Brain pericyte (primary cell): ENCODE data around the gene PDZD2.

ENCODE experiments used
- DNase-seq: peaks from one replicate; pipeline ENCODE4 v3.0.0-alpha.2; 2012; ENCODE audit warnings: low read depth, low spot score

The PDZD2 gene

GRCh38 chr5:31819926-31820516, 181.1 kb downstream of the PDZD2 start:
- no peak for DNase-seq

- DNase-seq = no peak
Measured at GRCh38 chr5:31823472-31823871, 184.5 kb downstream of the PDZD2 start.

DNA sequence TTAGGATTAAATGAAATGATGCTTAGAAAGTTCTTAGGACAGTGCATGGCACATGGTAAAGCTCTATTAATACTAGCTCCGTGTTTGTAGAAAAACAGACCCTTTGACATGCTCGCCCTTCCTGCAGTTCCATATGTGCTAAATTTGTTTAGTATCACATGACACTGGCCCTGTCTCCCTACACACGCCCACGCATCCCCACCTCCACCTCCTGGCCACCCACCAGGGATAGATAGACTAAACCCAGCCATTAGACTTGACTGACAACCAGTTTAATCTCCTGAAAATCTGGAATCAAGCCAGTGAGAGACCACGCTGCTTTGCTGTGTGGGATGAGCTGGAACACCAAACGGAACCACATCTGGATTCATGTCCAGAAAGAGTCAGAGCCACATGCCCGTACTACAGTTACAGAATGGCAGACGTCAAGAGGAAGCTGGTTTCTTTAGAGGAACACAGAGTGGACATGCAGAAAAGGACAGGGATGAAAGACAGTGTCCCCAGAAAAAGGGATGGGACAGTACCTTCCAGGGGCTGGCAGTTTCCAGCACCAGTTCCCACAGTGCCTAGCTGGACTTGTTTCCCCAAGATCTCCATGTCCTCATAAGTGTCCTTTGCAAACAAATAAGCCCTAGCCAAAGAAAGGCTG, 186.1 kb downstream of the PDZD2 start:
- DNase-seq = no peak

DNA sequence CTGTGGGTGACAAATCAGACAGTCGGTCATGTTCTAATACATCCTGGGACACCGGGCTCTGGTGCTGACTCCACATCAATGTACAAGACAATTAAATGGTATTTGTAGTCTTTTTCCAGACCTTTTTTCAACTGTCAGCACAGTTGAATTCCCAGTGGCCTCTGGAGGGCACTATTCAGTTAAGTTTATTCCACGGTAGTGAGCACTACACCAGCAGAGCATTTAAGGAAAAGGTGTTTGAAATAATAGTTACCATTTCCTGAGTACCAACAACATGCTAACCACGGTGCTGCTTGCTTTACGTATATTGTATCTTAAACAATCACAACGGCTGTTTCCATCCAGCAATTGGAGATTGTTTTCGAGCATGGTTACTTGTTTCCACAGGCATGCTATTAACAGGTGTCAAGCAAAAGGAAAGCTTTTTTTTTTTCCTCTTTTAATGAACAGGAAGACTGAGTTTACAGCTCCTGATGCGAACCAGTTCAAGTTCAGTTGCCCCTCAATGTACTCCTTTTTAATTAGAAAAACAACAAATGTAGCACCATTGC, 186.7 kb downstream of the PDZD2 start:
- DNase-seq = peak; percentile 30

DNA sequence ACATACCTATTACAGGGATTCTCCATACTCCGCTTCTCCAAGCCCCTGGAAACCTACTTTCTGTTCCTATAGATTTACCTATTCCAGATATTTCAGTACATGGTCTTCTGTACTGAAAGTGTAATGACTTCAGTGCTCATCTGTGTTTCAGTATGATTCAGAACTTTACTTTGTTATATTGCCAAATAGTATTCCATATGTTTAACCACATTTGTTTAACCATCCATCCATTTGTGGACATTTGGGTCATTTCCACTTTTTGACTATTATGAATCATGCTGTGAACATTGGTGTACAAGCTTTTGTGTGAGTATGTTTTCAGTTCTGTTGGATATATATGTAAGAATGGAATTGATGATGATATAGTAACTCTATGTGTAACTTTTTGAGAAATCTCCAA, 188.9 kb downstream of the PDZD2 start:
- no peak for DNase-seq

DNA sequence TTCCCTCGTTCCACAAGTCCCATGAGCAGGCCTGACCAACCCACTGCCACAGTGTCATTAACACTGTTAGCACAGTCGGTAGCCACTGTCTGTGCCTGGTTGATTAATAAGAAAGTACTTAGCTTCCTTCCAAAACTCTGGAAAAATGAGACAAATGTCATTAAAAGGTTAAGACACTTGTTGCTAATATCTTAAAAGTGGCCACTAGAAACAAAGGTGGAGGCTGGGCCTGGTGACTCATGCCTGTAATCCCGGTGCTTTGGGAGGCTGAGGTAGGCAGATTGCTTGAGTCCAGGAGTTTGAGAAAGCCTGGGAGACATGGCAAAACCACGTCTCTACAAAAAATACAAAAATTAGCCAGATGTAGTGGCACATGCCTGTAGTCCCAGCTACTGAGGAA, 194.0 kb downstream of the PDZD2 start:
- DNase-seq = no peak

GRCh38 chr5:31833710-31834109, 194.8 kb downstream of the PDZD2 start:
- no peak for DNase-seq

DNA sequence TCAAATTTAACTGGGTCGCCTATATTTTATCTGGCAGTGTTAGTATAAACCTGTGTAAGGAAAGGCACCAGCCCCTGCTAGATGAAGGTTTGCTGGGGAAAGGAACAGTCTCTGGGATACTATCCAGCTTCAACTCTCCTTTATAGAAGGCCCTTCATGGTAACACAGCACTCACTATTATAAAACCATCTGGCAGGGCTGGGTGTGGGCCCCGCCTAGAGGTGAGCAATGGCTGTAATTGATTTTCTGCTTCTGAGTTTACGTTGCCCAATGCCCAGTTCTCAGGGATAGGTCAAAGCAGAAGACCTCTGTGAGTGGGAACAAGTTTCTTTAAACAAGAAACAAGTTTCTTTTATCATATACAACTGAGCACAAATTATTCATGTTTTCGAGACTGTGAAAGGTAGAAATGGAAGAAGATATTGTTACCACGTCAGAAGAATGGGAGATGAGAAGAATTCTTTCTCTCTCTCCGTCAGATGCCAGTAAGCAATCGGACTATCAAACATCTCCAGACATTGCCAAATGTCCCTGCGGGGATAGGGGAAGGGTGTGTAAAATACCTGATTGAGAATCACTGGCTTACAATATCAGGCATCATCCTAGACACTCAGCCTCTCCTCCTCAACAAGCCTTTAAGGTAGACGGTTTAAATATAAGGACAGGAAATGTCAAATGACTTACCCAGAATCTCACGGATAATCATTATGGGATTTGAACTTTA, 205.9 kb downstream of the PDZD2 start:
- no peak for DNase-seq

DNA sequence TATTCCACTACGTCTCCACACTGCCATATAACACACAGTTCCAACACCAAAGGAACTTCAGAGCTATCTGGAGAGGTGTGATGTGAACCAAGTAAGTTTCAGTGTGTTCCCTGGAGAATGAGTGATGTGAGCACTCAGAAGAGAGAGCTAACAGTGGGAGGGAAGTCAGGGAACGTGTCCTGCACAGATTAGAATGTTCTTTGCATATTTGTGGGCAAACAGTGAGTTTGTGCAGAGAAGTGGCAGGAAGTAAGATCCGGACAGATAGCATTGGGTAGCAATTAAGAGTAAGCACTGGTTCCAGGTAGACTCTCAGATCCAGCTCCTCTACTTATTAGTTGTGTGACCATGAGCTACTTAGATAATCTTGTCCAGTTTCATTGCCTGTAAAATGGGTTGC, 206.4 kb downstream of the PDZD2 start:
- no peak for DNase-seq

DNA sequence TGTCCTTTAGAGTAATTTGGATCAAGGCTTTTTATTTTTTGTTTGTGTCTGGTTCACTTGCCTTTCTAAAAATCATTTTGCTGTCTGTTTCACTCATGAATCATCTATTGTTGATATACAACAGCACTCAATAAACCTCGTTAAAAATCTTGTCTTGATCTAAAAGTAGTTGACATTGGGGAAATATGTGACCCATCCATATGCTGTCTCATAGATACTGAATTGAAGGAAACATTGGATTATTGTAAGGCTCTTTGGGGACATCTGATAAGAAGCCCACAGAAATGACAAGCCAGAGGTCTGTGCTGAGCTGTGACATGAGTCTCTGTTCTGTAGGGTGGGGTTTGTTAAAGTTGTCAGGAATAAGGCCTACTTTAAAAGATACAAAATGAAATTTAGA, 208.0 kb downstream of the PDZD2 start:
- no peak for DNase-seq

DNA sequence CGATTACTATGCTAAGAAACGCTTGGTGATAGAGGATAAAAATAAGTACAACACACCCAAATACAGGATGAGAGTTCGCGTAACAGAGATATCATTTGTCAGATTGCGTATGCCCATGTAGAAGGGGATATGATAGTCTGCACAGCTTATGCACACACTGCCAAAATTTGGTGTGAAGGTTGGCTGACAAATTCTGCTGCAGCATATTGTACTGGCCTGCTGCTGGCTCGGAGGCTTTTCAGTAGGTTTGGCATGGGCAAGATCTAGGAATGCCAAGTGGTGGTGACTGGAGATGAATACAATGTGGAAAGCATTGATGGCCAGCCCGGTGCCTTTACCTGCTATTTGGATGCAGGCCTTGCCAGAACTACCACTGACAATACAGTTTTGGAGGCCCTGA, 208.4 kb downstream of the PDZD2 start:
- DNase-seq = no peak

GRCh38 chr5:31850981-31851689, 212.2 kb downstream of the PDZD2 start:
- no peak for DNase-seq

GRCh38 chr5:31853398-31854135, 214.6 kb downstream of the PDZD2 start:
- no peak for DNase-seq

GRCh38 chr5:31854181-31855133, 215.5 kb downstream of the PDZD2 start:
- DNase-seq = no peak

DNA sequence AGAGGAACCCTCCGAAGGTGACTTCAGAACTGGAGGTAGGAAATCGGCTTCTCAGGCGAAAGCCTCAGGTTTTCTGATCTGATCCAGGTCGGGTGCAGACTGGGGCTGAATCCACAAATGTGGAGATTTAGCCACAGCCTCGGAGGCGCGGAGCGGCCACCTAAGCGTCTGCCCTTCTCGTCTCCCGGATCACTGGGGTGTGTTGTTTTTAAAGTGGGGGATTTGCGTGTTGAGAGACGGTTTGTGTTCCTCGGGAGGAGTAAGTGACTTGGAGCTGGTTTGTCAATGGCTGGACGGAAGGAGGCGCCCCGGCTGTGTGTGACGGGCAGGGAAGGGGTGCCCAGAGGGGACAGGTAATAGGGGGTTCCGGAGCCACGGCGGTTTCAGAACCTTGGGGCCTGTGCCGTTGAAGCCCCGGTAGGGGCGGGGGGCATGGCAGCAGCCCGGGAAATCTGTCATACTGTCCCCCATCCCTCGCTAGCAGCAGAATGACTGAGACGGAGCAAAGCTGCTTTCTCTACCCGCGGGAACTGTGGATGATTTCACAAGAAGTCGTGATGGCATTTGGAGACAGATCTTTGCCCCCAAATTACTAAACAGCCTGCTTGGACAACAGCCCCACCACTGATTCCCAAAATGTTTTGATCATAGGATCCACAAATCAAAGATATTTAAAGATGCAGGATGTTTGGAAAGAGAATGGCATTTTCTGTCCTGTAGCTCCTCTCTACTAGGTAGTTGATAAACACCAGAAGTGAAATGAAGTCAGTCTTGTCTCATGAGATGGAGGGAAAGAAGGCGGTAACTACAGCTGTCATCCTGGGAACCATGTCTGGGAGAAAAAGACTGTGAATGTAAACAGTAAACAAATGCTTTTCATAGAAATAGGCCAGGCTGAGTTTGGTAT, 216.5 kb downstream of the PDZD2 start:
- no peak for DNase-seq

DNA sequence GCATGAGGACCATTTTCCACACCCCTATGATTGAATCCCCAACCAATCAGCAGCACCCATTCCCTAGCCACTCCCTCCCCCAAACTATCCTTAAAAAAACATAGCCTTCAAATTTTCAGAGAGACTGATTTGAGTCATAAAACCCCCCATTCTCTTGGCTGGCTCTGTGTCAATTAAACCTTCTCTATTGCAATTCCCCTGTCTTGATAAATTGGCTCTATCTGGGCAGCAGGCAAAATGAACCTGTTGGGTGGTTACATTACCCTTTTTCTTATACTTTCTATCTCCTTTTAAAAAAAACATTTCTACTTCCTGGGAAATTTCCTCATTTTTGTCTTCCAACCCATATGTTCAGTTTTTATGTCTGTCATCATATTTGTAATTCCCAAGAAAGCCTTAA, 220.2 kb downstream of the PDZD2 start:
- no peak for DNase-seq

DNA sequence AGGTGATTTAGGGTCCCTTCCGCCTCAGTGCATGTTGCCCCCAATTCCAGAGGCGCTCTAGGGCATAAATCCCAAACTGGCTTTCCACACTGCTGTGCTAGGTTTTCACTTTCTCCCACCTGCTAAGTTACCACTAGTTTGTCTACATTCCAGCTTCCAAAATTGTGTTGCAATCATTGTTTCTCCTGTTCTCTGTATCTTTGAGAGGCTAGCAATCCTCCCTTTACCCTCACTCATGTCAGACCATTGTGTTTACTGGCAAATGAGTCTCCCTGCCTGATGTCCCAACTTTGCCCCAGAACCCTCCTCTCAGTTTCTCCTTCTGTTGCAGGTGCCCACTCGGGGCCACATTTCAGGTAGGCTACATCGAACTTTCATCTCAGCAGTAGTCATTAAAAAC, 221.3 kb downstream of the PDZD2 start:
- DNase-seq = no peak

DNA sequence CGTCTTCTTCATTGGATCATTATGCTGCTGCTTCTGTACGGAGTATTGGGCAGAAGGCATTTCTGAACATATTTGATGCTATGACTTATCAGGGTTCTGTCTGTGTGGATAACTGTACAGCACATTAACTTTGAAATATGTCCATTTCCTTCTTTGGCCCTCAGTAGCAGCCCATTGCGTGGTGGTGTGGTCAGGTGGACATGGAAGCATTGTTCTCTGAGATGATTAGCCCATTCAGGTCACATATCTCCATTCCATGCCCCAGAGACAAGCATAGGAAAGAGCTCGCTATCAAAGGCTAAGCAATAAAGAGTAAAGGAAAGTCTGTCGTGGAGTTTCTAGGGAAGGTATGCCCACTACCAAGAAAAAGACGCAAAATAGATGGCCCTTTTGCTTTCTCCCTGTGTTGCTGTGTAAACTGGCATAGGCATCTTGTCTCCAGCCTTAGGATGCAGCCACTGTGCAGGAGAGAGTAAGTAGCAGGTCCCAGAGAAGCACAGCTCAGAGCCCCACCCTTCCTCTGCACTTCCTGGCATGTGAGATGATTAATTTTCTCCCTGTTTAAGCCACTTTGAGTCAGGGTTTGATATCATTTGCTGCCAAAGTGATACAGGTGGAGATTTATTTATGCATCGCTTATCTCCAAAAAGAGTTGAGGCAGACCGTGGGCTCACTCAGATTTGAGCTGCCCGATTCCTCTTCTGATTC, 221.9 kb downstream of the PDZD2 start:
- DNase-seq = no peak

GRCh38 chr5:31861601-31862000, 222.7 kb downstream of the PDZD2 start:
- DNase-seq = no peak
